Mucosa of descending colon (tissue), 3 donors: ENCODE data around the gene MUC5B. TPM values are rescaled to one million over a fixed set of nuclear protein-coding genes. Genes with fewer than 3 reads are reported as not detected.

ENCODE experiments used
- ATAC-seq: fragments of 200-7000 bp; cut with Tn5 transposase; one replicate; pipeline ENCODE4 v1.9.1; 2020; ENCODE audit warnings: mild to moderate bottlenecking, moderate library complexity
- DNase-seq, 3 donors: peaks; one replicate each; pipeline ENCODE4 v3.0.0-alpha.2; 2020
- H3K36me3 ChIP-seq: fragments of 200-600 bp; one replicate; pipeline ENCODE4 v1.8.0; 2021; ENCODE audit warnings: low read depth, mild to moderate bottlenecking
- H3K4me1 ChIP-seq: fragments of 200-600 bp; one replicate; pipeline ENCODE4 v1.8.0; 2021; ENCODE audit warnings: low read depth, mild to moderate bottlenecking
- H3K4me3 ChIP-seq: fragments of 200-600 bp; one replicate; pipeline ENCODE4 v1.8.0; 2021; ENCODE audit warnings: mild to moderate bottlenecking
- H3K9me3 ChIP-seq: fragments of 200-600 bp; one replicate; pipeline ENCODE4 v1.8.0; 2021; ENCODE audit warnings: mild to moderate bottlenecking
- intact Hi-C, 2 donors: fragments of 100-400 bp; cut with DNase I in 1 of 2; cut with micrococcal nuclease in 1 of 2; formaldehyde crosslinking; loops; one replicate each; pipeline versions ENCODE4 v1.11.0 to v1.11.1; 2022; cut with DNase I, micrococcal nuclease
- total RNA-seq, 3 donors: library from RNA; stranded (reverse); fragmentation: NEBNext Ultra II Directional in 2 of 3; extraction: Animal tissue kit (Norgen Biotek cat#: 25700) in 2 of 3; gene quantifications; one replicate each; pipeline versions ENCODE4 v1.2.1 to v1.2.4, GENCODE V29; 2021 to 2023
- TF ChIP-seq, protein P1 (sequence below): fragments of 200-600 bp; IDR thresholded peaks from one replicate; pipeline ENCODE4 v1.8.0; 2022; ENCODE audit warnings: antibody characterized with exemption, mild to moderate bottlenecking
- donor health status: DM: no; HTN: no; CAD: no; lungs with moderate emphysema.
- donor health status: DM: no; HTN: no; CAD: no.
- donor health status: DM: no; HTN: yes; CAD: no.

MUC5B gene
- total RNA-seq, 3 donors from 2014 or later: 133 to 431 (median 135) TPM

DNA sequence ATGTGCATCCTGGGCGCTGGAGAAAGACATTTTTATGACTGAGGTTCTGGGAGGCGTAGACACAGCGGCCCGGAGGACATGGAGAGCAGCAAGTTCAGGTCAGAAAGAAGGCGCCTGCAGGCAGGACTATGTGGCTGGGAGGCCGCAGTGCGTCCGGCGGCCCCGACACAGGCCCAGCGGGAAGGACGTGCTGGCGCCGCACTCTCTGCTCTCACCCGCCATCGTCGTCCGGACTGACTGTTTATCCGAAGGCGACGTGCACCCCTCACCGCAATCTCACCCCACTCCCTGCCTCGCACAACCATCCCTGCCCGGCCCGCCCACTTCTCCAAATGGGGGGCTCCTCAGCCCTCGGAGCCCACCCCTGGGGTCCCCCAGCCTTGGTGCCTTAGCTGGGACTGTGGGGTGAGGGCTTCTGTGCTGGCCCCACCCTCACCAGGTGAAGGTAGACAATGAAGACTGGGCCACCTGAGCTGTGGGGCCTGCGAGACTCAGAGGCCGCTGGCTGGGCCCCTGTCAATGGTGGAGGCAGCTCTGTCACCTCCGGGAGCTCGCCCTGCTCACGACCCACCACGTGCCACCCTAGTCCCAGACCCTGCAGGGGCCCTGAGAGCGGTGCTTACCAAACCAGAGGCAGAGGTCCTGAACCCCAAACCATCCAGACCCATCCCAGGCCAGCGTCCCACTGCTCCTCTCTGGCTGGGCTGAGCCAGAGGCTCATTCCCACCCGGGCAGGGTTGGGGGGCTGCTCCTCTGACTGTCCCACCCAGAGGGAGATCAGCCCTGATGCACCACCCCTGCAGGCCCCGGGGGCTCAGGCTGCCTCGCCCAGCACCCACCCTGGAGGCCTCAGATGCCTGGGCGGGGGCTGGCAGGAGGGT is 16.2 kb upstream of the MUC5B start:
- Histone ChIP-seq H3K36me3 (no peaks in the 10 kb centered on the region), H3K9me3 (peaks cover 8% of the 10 kb centered on the region), H3K4me3 (no peak overlapping the region), H3K4me1 (peaks cover 15% of the 10 kb centered on the region)
- intact Hi-C loops: loop anchor here in 1 of 2 donors (10.0 kb wide), 1 partner anchor 308 kb away; no protein-coding TSS in a partner anchor
- DNase-seq (peak in 1 of 3 donors; percentile 23), ATAC-seq (no peak)
- TF ChIP-seq, protein P1, sequence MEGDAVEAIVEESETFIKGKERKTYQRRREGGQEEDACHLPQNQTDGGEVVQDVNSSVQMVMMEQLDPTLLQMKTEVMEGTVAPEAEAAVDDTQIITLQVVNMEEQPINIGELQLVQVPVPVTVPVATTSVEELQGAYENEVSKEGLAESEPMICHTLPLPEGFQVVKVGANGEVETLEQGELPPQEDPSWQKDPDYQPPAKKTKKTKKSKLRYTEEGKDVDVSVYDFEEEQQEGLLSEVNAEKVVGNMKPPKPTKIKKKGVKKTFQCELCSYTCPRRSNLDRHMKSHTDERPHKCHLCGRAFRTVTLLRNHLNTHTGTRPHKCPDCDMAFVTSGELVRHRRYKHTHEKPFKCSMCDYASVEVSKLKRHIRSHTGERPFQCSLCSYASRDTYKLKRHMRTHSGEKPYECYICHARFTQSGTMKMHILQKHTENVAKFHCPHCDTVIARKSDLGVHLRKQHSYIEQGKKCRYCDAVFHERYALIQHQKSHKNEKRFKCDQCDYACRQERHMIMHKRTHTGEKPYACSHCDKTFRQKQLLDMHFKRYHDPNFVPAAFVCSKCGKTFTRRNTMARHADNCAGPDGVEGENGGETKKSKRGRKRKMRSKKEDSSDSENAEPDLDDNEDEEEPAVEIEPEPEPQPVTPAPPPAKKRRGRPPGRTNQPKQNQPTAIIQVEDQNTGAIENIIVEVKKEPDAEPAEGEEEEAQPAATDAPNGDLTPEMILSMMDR: no peak

DNA sequence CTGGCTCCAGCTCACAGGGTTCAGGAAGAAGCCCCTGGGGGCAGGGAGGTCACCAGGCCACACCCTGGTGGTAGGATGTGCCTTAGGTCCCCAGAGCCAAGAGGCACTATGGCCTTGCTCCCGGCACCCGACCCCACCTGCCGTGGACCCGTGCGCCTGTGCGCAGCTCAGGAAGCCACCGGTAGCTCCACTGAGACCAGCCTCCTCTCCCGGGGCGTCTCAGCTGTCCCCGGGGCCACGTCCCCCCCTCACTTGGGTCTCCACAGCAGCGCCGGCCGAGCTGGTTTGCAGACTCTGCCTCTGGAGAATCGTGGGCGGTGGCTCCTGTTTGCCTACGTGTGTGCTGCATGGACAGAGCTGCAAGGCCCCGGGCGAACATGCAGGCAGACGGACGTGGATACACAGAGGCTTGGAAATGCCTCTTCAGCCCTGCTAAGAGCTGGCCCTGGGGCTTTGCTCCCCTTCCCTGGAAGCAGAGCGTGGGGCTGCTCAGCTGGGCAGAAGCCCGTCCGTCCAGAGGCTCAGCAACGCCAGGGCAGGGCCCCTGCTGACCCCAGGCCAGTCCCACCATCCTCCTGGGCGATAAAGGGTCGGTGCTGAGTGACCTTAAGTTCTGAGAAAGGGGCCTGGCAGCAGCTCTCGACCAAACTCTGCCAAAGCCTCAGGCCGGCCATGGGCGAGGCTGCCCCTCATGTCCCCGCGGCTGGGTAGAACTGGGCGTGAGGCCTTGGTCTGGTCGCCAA is 15.3 kb upstream of the MUC5B start:
- Histone ChIP-seq H3K4me3 (no peak overlapping the region), H3K4me1 (peaks cover 15% of the 10 kb centered on the region), H3K36me3 (no peaks in the 10 kb centered on the region), H3K9me3 (peaks cover 16% of the 10 kb centered on the region)
- TF ChIP-seq, protein P1: no peak
- DNase-seq: peak in 2 of 3 donors; percentile 18 to 44
- intact Hi-C loops: loop anchor here in 1 of 2 donors (10.0 kb wide), 1 partner anchor 307 kb away; no protein-coding TSS in a partner anchor
- ATAC-seq: no peak

DNA sequence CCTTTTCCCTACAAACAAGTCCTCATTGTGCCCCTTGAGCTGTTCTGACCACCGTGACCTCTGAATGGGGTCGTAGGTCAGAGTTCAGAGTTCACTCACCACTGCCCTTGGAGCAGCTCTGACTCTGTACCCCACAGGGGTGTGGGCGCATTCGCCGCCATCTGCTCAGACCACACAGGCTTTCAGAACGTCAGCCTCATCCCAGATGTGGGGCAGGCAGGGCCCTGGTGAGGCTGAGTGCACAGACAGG is 14.8 kb upstream of the MUC5B start:
- ATAC-seq (no peak), DNase-seq (no peak)
- peaks cover 16% of the 10 kb centered on the region for H3K9me3 ChIP-seq
- H3K36me3 ChIP-seq: no peaks in the 10 kb centered on the region
- no peak overlapping the region for H3K4me3 ChIP-seq
- intact Hi-C loops: loop anchor here in 1 of 2 donors (10.0 kb wide), 1 partner anchor 307 kb away; no protein-coding TSS in a partner anchor
- TF ChIP-seq, protein P1: no peak
- H3K4me1 ChIP-seq: peaks cover 10% of the 10 kb centered on the region

DNA sequence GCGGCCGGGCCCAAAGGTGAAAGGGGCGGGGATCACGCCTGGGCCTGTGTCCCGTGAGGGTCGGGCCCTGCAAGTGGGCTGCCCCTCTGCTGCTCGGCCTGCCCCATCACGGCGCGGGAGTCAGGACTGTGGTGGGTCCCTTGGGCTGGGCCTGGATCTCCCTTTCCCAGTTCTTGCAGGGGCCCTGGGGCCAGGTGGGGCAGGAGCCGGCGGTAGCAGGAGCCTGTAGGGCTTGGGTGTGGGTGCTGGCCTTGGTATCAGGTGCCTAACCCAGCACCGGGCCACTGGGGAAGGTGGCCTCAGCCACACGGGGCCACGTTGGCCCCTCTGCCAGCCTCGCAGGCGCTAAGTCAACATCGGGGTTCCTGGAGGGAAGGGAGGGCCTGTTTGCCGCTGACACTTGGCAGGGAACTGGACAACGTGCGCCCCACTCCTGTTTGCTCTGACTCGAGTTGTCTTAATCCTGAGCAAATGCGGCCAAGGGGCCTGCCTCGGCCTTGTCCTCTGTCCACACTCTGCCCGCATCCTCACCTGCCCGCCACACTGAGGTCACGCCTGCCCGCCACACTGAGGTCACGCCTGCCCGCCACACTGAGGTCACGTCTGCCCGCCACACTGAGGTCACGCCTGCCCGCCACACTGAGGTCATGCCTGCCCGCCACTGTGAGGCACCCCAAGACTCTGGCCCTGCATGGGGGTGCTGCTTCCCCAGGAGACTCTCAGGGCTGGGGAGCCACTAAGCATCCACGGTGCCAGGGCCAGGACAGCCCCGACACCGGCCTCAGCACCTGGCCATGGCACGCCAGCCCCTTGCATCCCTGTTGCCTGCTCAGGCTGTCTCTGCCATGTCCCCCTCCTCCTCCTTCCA is 14.2 kb upstream of the MUC5B start:
- peaks cover 4% of the 10 kb centered on the region for H3K4me1 ChIP-seq
- DNase-seq: peak in 2 of 3 donors; percentile 22 to 40
- no peak for ATAC-seq
- intact Hi-C loops: loop anchor here in 1 of 2 donors (10.0 kb wide), 1 partner anchor 306 kb away; no protein-coding TSS in a partner anchor
- TF ChIP-seq, protein P1: no peak
- H3K9me3 ChIP-seq: peaks cover 16% of the 10 kb centered on the region
- H3K4me3 ChIP-seq: no peak overlapping the region
- H3K36me3 ChIP-seq: no peaks in the 10 kb centered on the region
